Neural cell (in vitro differentiated cells): ENCODE data around the gene ALLC. TPM values are rescaled to one million over a fixed set of nuclear protein-coding genes. Genes with fewer than 3 reads are reported as not detected.

Experiments used
- H2AFZ ChIP-seq: fragments of 200-600, 300-800 bp; sonication (generic), shearing (Covaris generic); 2 replicates; pipeline ENCODE4 v1.6.0; 2014; ENCODE audit warnings: low read depth, mild to moderate bottlenecking, antibody characterized with exemption, low read length, moderate library complexity
- H3F3A ChIP-seq: fragments of 200-600 bp; shearing (Covaris generic); 2 replicates; pipeline ENCODE4 v1.6.1; 2016; ENCODE audit warnings: mild to moderate bottlenecking, moderate library complexity, mixed read lengths, antibody characterized with exemption, low read length; ENCODE audit not compliant: insufficient read depth, poor library complexity, severe bottlenecking
- H3K27ac ChIP-seq: fragments of 200-600, 300-800 bp; sonication (generic), shearing (Covaris generic); 2 replicates; pipeline ENCODE4 v1.5.1; 2014; ENCODE audit warnings: mild to moderate bottlenecking, low read length, moderate library complexity
- H3K27me3 ChIP-seq: fragments of 300-800, 200-600 bp; sonication (generic), shearing (Covaris generic); 2 replicates; pipeline ENCODE4 v1.6.0; 2014; ENCODE audit warnings: mild to moderate bottlenecking, low read depth, low read length, moderate library complexity; ENCODE audit not compliant: insufficient read depth
- H3K36me3 ChIP-seq: fragments of 300-800, 200-600 bp; sonication (generic), shearing (Covaris generic); 2 replicates; pipeline ENCODE4 v1.5.1; 2014; ENCODE audit warnings: mild to moderate bottlenecking, antibody characterized with exemption, low read length, moderate library complexity; ENCODE audit not compliant: insufficient read depth
- H3K4me2 ChIP-seq: fragments of 300-800, 200-600 bp; sonication (generic), shearing (Covaris generic); 2 replicates; pipeline ENCODE4 v1.6.0; 2014; ENCODE audit warnings: mild to moderate bottlenecking, low read length
- H3K4me3 ChIP-seq: fragments of 300-800, 200-600 bp; sonication (generic), shearing (Covaris generic); 2 replicates; pipeline ENCODE4 v1.5.1; 2014; ENCODE audit warnings: mild to moderate bottlenecking, low read length, moderate library complexity
- H3K79me2 ChIP-seq: fragments of 200-600 bp; shearing (Covaris generic); replicated peaks from 2 replicates; pipeline ENCODE4 v1.6.0; 2014; ENCODE audit warnings: mild to moderate bottlenecking, low read length, moderate library complexity; ENCODE audit not compliant: insufficient read depth
- H3K9ac ChIP-seq: fragments of 300-800, 200-600 bp; sonication (generic), shearing (Covaris generic); 2 replicates; pipeline ENCODE4 v1.6.1; 2016; ENCODE audit warnings: mild to moderate bottlenecking, low read length, mixed read lengths
- H3K9me2 ChIP-seq: fragments of 200-600 bp; shearing (Covaris generic); 2 replicates; pipeline ENCODE4 v1.6.1; 2016; ENCODE audit warnings: mild to moderate bottlenecking, low read length, mixed read lengths; ENCODE audit not compliant: insufficient read depth
- H3K9me3 ChIP-seq: fragments of 200-600, 300-800 bp; sonication (generic), shearing (Covaris generic); 2 replicates; pipeline ENCODE4 v1.6.1; 2016; ENCODE audit warnings: mild to moderate bottlenecking, mixed run types, low read length, moderate library complexity, mixed read lengths
- H4K20me1 ChIP-seq: fragments of 200-600 bp; shearing (Covaris generic); 2 replicates; pipeline ENCODE4 v1.6.1; 2016; ENCODE audit warnings: mild to moderate bottlenecking, mixed run types; ENCODE audit not compliant: insufficient read depth
- CTCF ChIP-seq: fragments of 450-650 bp; IDR thresholded peaks from 2 replicates; pipeline ENCODE4 v1.5.1; 2014; ENCODE audit warnings: antibody characterized with exemption, mild to moderate bottlenecking, moderate library complexity; ENCODE audit not compliant: poor library complexity, severe bottlenecking
- EP300 ChIP-seq: fragments of 450-650 bp; conservative IDR thresholded peaks from 2 replicates; pipeline ENCODE4 v1.6.1; 2014; ENCODE audit warnings: antibody characterized with exemption, mild to moderate bottlenecking, moderate library complexity; ENCODE audit not compliant: poor library complexity, severe bottlenecking
- EZH2 ChIP-seq: fragments of 200-600, 300-800 bp; shearing (Covaris generic), sonication (generic); IDR thresholded peaks from 2 replicates; pipeline ENCODE4 v1.6.1; 2014; ENCODE audit warnings: antibody characterized with exemption, low read length, borderline replicate concordance, mild to moderate bottlenecking; ENCODE audit not compliant: insufficient read depth, poor library complexity, severe bottlenecking
- MXI1 ChIP-seq: fragments of 450-650 bp; conservative IDR thresholded peaks from 2 replicates; pipeline ENCODE4 v1.6.1; 2014; ENCODE audit warnings: antibody characterized with exemption, mild to moderate bottlenecking; ENCODE audit not compliant: poor library complexity, severe bottlenecking
- POLR2AphosphoS5 ChIP-seq: IDR thresholded peaks from 2 replicates; pipeline ENCODE4 v1.6.1; 2012
- RAD21 ChIP-seq: fragments of 450-650 bp; conservative IDR thresholded peaks from 2 replicates; pipeline ENCODE4 v1.6.1; 2014; ENCODE audit warnings: antibody characterized with exemption, mild to moderate bottlenecking, moderate library complexity
- REST ChIP-seq: IDR thresholded peaks from 2 replicates; pipeline ENCODE4 v1.6.1; 2012; ENCODE audit warnings: borderline replicate concordance
- SMC3 ChIP-seq: fragments of 450-650 bp; conservative IDR thresholded peaks from 2 replicates; pipeline ENCODE4 v1.6.1; 2014; ENCODE audit warnings: antibody characterized with exemption, mild to moderate bottlenecking, moderate library complexity; ENCODE audit not compliant: poor library complexity
- TAF1 ChIP-seq: IDR thresholded peaks from 2 replicates; pipeline ENCODE4 v1.6.1; 2012; ENCODE audit warnings: low read depth
- polyA plus RNA-seq: library from polyadenylated mRNA; depleted of rRNA; stranded (reverse); fragments of >200 nt; gene quantifications from 2 replicates; pipeline ENCODE4 v1.2.3, GENCODE V29; 2014

Gene ALLC
- polyA plus RNA-seq, 1 donor from 2014 or later = 0.33 TPM

- no peak overlapping the region for H3K4me2 ChIP-seq
- TF ChIP-seq CTCF (no peak), POLR2AphosphoS5 (no peak), MXI1 (no peak), REST (no peak), EP300 (no peak), RAD21 (no peak), SMC3 (no peak), TAF1 (no peak), EZH2 (no peak)
- no peak overlapping the region for H2AFZ ChIP-seq
- H3K9me3 ChIP-seq = no peaks in the 10 kb centered on the region
- no peaks in the 10 kb centered on the region for H3F3A ChIP-seq
- H3K27ac ChIP-seq = no peak overlapping the region
- H3K4me3 ChIP-seq = no peak overlapping the region
- H4K20me1 ChIP-seq = no peaks in the 10 kb centered on the region
- no peaks in the 10 kb centered on the region for H3K79me2 ChIP-seq
- H3K27me3 ChIP-seq = no peaks in the 10 kb centered on the region
- no peaks in the 10 kb centered on the region for H3K9me2 ChIP-seq
- H3K36me3 ChIP-seq = no peaks in the 10 kb centered on the region
- H3K9ac ChIP-seq = no peak overlapping the region
These were observed 19.4 kb downstream of the ALLC start for GRCh38 chr2:3677436-3677835.

- no peak overlapping the region for H3K4me2 ChIP-seq
- no peaks in the 10 kb centered on the region for H3K27me3 ChIP-seq
- H3K27ac ChIP-seq = no peak overlapping the region
- no peaks in the 10 kb centered on the region for H3K9me2 ChIP-seq
- no peaks in the 10 kb centered on the region for H3K36me3 ChIP-seq
- H2AFZ ChIP-seq = no peak overlapping the region
- TF ChIP-seq EZH2 (no peak), SMC3 (no peak), REST (no peak), POLR2AphosphoS5 (no peak), TAF1 (no peak), EP300 (no peak), RAD21 (no peak), CTCF (no peak), MXI1 (no peak)
- H3K4me3 ChIP-seq = no peak overlapping the region
- no peaks in the 10 kb centered on the region for H3K9me3 ChIP-seq
- no peaks in the 10 kb centered on the region for H3F3A ChIP-seq
- no peaks in the 10 kb centered on the region for H3K79me2 ChIP-seq
- no peak overlapping the region for H3K9ac ChIP-seq
- H4K20me1 ChIP-seq = no peaks in the 10 kb centered on the region
These were observed 20.2 kb downstream of the ALLC start for GRCh38 chr2:3678212-3678611.
